Testis (tissue), 2 donors: ENCODE data around the gene DUSP28.

ENCODE experiments used
- POLR2A ChIP-seq: fragments of 450-650 bp; IDR thresholded peaks from one replicate; pipeline ENCODE4 v1.6.1; 2017; ENCODE audit warnings: antibody characterized with exemption, mild to moderate bottlenecking, moderate library complexity
- TF ChIP-seq, protein P1 (sequence below), 3 experiments: fragments of 450-650 bp in 2 of 3; fragments of 200-600 bp in 1 of 3; sonication (generic) in 1 of 3; IDR thresholded peaks; one replicate each; pipeline ENCODE4 v1.5.1; 2016 to 2019; ENCODE audit warnings: antibody characterized with exemption in 3 of 3, mild to moderate bottlenecking in 2 of 3, moderate library complexity in 1 of 3

- TF ChIP-seq, protein P1, sequence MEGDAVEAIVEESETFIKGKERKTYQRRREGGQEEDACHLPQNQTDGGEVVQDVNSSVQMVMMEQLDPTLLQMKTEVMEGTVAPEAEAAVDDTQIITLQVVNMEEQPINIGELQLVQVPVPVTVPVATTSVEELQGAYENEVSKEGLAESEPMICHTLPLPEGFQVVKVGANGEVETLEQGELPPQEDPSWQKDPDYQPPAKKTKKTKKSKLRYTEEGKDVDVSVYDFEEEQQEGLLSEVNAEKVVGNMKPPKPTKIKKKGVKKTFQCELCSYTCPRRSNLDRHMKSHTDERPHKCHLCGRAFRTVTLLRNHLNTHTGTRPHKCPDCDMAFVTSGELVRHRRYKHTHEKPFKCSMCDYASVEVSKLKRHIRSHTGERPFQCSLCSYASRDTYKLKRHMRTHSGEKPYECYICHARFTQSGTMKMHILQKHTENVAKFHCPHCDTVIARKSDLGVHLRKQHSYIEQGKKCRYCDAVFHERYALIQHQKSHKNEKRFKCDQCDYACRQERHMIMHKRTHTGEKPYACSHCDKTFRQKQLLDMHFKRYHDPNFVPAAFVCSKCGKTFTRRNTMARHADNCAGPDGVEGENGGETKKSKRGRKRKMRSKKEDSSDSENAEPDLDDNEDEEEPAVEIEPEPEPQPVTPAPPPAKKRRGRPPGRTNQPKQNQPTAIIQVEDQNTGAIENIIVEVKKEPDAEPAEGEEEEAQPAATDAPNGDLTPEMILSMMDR (IDR thresholded peaks at IDR 0.05), result no peak
- TF ChIP-seq POLR2A, result no peak
Observed at GRCh38 chr2:240527153-240527750, 32.9 kb upstream of the DUSP28 start.
